HCEC 1CT (cell line): ENCODE data around the gene LCN1.
"Not testable (repeated sequence)": the region's sequence is repeated elsewhere in the genome, so short reads cannot be mapped to it uniquely, and the experiment has no call there.

Source experiments
- DNase-seq: peaks from one replicate; pipeline ENCODE4 v3.0.0-alpha.2; 2017

The LCN1 gene

DNA sequence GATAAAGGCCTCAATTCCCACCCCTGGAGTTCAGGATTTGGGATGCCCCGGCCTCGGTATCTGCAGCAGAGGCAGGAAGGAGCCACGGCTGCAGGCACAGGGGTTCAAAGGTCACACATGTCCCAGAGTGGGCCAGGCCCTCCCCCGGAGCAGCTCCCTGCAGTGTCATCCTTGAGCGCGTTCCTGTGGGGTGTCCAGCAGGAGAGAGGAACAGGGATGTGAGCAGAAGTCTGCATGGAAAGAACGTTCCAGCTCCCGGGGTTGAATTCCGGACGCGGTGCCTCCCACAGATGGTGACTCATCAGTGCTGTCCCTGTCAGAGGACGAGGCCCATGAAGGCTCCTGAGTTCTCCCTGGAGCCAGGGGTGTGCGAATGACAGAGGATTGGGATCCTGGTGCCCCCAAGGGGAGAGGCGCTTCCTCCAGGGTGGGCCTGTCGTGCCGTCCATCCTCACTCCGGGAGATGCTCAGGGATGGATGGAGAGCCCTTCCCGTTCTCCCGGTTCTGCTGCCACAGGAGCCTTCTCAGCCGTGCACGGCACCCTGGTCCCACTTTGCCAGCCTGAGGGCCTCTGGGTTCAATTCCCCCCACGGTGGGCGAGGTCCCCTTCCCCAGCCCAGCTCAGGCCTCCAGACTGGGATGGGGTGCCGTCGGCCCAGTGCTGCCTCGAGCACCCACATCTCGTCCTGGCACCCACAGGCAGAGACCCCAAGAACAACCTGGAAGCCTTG, 3.1 kb downstream of the LCN1 start:
- DNase-seq: no peak

DNA sequence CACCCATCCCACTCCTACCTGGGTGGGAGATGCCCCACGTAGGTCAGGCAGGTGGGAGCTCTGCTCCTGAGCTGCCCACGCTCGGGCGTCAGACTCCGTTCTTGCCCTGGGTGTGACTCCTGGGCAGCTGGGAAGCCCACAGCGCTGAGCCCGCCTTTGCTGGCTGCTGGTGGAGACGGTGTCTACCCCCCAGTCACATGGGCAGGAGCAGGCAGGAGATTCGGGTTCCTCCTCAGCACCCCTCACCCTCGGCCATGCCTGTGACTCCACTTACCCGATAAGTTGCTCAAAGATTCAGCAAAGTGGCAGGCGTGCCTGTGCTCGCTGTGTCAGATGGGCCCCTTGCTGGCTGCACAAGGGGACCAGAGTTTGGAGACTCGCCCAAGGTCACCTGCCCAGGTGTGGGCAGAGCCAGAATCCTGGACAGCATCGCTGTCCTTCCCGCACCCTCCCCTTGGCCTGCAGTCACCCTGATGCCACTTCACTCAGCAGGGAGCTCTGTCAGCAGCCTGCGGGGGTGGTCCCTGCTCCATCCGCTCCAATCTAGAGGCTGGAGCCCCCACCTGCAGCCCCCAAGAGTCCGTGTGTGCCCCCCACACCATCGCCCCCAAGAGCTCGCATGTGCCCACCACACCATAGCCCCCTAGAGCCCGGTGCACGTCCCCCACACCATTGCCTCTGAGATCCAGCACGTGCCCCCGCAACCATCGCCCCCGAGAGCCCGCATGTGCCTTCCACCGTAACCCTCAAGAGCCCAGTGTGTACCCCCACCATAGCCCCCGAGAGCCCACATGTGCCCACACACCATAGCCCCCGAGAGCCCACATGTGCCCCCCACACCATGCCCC, 4.2 kb downstream of the LCN1 start:
- no peak for DNase-seq

DNA sequence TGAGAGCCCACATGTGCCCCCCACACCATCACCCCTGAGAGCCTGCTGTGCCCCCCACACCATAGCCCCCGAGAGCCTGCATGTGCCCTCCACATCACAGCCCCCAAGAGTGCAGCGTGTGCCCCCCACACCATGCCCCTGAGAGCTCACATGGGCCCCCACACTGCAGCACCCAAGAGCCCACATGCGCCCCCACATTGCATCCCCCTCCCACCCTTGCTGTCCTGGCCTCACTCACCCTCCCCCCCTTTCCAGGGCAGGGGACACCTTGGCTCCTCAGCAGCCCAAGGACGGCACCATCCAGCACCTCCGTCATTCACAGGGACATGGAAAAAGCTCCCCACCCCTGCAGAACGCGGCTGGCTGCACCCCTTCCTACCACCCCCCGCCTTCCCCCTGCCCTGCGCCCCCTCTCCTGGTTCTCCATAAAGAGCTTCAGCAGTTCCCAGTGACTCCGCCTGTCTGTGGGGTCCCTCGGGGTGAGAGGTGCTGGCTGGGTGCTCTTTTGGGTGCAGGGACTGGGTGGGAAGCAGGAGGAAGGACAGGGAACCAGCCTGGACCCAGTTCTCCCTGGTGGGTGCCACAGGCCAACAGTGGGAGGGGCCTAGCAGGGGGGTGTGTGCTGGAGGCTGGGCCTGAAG, 5.0 kb downstream of the LCN1 start:
- no peak for DNase-seq

DNA sequence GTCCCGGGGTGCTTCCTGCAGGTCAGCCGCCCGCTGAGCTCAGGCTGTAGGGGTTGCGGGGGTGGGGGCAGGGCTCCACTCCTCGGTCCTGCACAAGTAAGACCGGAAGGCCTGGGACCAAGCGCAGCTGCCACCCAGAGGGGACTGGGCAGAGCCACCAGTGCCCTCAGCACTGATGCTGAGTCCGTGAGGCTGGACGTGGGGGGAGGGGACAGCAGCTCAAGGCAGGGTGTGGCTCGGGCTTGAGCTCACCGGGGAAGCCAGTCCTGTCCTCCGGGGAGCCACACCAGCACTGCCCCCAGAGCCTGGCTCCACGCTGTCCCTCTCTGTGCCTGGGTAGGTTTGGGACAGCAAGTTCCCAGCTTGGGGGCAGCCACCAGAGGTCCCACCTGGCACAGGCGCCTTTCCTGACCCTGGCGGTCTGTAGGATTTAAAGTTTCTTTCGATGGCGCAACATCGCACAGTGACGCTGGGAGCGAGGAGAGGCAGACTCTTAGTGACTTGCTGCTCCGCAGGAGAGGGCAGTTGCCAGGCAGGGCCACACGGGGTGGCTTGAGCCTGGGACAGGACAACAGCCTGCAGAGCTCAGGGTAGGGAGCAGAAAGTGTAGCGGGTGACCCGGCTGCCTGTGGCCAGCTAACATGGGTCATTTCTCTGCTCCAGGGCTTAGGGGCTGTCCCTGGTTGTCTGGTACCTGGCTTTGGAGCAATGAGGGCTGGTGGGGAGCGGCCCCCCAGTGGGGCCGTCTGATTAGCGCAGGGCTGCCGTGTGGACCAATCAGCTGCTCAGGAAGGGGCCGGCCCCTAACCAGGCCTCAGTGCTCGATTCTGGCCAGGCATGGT, 5.7 kb downstream of the LCN1 start:
- DNase-seq: no peak

DNA sequence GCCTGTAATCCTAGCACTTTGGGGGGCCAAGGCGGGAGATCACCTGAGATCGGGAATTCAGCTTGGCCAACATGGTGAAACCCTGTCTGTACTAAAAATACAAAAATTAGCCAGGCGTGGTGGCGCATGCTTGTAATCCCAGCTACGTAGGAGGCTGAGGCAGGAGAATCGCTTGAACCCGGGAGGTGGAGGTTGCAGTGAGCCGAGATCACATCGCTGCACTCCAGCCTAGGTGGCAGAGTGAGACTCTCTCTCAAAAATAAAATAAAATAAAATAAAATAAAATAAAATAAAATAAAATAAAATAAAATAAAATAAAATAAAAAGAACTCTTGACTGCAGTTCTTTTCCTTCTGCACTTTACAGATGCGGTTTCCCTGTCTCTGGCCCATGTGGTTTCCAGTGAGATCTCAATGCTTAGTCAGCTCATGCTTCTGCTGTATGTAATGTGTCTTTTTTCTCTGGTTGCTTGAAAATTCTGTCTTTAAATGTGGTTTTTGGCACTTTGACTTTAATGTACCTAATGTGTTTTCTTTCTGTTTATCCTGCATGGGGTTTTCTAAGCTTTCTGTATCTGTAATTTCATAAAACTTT, 7.7 kb downstream of the LCN1 start:
- DNase-seq: not testable (repeated sequence)

DNA sequence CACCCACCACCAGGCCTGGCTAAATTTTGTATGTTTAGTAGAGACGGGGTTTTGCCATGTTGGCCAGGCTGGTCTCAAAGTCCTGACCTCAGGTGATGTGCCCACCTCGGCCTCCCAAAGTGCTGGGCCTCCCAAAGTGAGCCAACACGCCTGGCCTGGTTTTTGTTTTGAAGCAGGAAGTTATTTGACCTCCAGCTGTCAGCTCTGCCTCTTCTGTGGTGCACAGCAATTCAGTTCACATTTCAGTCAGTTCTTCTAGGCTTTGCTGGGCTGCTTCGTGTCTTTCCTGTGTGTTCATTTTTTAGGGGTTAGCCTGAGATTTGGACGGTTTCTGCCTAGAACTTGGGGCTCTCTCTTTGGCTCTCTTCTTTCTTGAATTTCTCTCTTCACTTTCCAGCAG, 8.9 kb downstream of the LCN1 start:
- DNase-seq: no peak

DNA sequence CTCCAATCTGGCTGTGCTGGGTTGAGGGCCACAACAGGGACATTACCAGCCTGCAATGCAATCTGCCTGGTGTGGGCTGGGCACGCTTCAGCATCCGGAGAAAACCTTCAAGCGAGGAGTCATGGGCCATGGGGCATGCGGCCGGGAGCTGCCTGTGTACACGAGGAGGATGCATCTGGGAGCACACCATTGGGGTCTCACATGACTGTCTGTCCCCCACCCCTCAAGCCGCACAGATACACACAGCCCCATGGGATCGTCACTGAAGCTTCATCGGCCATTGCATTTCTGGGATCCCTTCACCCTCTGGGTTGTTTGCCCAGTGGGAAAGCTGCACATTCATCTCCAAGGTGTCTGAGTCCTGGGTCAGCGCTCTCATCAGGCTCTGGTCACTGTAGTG, 9.9 kb downstream of the LCN1 start:
- DNase-seq: no peak

DNA sequence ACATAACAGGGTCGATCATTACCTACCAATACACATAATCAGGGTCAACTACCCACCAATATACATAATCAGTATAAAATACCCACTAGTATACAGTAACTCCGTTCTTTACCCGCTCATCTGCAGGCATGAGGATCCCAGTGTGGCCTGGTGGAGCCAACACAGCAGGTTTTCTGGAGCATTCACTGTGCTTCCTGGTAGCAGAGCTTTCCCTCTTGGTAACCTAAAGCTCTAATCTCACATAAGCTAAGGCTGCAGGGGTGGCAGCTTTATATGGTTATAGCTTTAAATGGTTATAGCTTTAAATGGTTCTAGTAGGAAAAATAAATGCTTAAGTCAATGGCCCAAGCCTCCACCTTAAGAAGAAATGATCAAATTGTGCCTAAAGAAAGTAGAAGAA, 11.9 kb downstream of the LCN1 start:
- DNase-seq: no peak

DNA sequence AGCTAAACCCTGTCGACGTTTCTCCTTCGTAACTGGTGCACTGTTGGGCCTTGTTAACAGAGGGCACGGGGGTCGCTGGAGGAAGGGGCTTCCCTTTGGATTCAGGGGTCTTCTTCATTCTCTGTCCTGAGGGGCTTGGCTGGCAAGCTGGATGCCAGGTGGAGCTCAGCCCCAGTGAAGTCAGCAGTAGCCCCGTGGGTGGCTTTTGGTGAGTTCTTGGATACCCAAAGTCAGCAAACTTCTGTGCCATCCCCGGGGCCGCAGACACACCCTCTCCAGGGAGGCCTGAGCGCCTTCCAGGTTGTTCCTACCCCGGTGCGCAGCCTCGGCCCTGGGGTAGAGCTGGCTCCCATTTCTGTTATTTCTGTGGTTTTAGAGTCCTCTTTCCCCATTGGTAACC, 12.4 kb downstream of the LCN1 start:
- no peak for DNase-seq

DNA sequence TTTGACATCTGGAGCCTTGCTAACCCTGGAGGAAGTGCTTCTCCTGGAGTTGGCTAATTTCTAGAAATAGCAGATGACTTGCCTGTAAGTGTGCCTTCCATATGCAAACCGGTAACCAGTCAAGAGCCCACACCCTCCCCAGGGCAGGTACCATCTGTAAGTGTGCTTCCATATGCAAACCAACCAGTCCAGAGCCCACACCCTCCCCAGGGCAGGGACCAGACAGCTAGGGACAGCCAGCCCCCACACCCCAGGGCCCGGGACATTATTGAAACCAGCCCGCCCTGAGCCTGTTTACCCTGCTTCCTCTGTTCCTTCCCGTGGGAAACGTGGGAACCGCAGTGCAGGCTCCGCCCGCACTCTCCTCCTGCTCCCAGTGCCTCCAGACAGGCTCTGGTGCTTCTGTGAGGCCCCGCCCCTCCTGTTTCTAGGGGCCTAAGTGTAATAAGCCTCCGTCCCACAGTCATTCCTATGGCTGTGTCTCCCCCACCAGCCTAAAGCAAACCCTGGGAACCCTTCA, 13.0 kb downstream of the LCN1 start:
- not testable (repeated sequence) for DNase-seq

DNA sequence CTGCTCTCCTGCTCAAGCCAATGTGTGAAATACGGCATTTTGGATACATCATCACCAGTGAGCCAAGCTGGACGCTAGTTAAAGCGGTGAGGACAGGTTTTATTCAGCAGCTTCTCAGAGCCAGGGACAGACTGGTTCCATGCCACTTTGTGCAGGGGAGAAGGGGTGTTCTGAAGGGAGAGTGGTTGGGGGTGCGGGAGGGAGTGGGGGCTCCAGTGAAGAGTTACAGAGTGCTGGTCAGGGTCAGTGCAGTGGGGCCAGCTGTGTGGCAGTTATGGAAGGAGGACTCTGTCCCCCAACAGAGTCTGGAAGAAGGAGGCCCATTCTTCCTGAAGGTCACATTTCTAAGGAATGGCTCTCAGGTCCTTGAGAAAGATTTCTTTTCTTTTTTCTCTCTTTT, 13.6 kb downstream of the LCN1 start:
- not testable (repeated sequence) for DNase-seq

DNA sequence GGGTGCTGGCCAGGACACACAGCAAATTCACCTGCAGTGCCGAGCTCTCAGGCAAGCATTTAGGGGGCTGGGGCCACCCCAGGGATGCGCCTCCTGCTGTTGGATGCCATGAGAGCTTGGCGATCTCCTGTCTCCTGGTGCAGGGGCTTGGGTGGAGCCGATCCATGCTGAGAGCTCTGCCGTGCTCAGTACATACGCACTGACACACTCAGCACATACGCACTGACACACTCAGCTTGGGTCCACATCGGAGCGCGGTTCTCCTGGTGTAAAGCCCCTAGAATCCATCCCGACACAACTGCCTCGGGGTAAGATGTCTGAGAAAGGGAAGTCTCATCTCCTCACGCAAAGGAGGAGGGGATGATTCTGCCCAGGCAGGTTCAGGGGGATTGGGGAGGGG, 14.4 kb downstream of the LCN1 start:
- DNase-seq: not testable (repeated sequence)

DNA sequence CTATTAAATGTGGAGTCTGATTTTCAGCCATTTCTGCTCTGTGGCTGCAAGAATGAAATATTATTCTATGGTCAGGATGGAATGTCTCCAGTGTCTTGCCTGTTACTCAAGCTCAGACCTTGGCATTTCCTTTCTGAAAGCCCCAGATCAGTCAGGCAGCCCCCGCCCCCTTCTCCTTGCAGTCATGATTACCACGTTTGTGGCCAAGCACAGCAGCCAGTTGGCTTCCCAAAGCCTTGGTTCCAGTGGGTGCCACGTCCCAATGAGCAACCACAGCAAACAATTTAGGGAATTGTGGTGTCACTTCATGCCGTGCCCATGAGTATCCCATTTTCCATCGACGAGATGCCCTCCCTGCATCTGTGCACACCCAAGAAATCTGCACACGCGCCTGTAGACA, 15.0 kb downstream of the LCN1 start:
- DNase-seq: no peak

DNA sequence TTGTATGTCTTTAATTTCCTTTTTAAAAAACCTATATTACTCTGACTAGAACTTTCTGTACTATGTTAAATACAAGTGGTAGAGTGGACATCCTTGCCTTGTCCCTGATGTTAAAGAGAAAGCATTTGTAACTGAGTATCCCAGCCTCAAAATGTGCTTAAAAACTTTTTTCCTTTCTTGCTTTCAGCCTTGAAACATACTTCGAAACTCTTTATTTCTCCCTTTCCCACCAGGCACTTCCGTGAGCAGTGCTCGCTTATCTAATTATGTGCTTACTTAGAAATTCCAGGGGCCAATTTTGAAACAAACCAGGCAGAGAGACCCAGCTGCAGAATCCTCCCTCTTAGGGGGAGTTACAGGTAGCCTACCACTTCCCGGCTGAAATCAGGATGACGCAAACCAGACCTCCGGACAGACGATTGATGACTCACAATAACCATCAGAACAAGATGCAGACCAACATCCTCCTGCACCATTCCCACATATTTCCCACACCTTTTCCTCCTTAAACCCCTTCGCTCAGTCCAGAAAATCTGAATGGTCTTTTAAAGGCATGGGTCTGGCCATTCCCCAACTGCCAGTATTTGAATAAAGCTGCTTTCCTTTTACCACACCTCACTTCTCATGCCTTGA, 22.1 kb downstream of the LCN1 start:
- not testable (repeated sequence) for DNase-seq

DNA sequence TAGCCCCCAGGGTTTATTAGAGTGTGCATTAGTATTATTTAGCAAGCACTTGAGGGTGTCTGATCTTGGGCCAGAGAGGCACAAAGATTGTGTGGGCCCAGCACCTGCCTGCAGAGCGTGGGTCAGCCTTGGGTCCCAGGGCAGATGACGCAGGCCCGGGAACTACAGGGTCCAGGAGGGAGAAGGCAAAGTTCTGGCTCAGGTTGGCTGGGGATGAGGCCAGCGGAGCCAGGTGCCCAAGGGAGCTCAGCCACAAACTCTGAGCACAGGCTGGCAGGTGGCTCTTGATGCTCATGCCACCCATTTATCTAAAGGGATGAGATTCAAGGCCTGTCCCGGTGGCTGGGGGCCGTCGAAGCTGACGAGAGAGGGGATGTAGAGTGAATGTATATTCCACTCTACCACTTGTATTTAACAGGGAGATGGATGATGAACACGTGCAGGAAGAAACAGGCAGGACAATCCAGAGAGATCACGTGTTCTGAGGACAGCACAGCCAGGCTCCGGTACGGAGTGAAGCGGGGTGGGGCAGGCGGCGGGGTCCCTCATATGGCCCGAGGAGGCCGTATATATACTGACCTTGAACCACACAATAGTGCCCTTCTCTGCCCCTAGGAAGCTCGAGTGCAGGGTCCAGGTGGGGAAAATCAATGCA, 23.9 kb downstream of the LCN1 start:
- DNase-seq: no peak

DNA sequence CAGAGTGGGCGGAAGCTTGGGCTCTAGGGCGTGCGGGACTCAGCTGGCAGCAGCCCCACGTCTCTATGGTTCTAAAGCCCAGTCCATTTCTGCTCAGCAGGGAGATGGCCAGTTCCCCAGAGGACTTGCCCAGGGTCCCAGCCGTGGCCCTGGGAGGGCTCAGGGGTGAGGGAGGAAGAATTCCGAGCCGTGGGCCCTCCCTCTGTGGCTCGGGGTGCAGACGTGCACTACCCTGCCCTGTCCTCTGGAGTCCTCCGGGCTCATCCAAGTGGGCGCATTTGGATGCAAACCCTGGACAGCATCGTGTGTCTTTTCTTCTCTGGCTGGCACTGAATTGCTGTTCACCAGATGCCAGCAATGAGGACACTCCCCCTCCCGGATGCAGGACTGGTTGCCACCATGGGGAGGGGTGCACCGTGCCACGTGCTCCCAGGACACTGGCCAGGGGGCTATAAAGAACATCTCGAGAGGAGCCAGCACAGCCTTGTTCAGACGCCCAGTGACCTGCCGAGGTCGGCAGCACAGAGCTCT, 24.5 kb downstream of the LCN1 start, which contains the start of gene OBP2A:
Gene OBP2A, plus strand, starts transcription at position 481 of the 531 bp plus-strand sequence. CDS start 55 bp downstream, outside the sequence.
- not testable (repeated sequence) for DNase-seq

DNA sequence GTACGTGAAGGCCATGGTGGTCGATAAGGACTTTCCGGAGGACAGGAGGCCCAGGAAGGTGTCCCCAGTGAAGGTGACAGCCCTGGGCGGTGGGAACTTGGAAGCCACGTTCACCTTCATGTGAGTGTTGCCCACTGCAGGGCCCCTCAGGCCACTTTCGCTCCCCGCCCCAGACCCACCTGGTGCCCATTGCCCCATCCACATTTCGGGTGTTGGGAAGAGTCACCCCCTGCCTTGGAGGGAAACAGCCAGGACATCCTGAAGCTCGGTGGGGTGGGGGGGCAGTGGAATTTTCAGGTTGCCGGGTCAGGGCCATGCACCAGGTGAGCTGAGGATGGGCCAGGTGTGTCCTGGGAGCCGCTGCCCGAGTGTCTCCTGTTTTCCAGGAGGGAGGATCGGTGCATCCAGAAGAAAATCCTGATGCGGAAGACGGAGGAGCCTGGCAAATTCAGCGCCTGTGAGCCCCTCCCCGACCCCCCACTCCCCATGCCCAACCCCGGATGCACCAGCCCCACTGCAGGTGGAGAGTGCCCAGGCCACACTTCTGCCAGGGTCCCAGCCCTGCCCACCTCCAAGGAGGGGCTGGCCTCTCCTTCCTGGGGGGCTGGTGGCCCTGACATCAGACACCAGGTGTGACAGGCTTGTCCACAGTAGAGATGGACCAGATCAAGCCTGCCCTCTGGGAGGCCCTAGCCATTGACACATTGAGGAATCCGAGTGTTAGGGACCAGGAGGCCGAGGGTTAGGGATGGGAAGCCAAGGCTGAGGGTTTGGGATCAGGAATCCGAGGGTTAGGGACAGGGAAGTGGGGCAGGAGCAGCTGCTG, 25.8 kb downstream of the LCN1 start:
- DNase-seq: not testable (repeated sequence)

DNA sequence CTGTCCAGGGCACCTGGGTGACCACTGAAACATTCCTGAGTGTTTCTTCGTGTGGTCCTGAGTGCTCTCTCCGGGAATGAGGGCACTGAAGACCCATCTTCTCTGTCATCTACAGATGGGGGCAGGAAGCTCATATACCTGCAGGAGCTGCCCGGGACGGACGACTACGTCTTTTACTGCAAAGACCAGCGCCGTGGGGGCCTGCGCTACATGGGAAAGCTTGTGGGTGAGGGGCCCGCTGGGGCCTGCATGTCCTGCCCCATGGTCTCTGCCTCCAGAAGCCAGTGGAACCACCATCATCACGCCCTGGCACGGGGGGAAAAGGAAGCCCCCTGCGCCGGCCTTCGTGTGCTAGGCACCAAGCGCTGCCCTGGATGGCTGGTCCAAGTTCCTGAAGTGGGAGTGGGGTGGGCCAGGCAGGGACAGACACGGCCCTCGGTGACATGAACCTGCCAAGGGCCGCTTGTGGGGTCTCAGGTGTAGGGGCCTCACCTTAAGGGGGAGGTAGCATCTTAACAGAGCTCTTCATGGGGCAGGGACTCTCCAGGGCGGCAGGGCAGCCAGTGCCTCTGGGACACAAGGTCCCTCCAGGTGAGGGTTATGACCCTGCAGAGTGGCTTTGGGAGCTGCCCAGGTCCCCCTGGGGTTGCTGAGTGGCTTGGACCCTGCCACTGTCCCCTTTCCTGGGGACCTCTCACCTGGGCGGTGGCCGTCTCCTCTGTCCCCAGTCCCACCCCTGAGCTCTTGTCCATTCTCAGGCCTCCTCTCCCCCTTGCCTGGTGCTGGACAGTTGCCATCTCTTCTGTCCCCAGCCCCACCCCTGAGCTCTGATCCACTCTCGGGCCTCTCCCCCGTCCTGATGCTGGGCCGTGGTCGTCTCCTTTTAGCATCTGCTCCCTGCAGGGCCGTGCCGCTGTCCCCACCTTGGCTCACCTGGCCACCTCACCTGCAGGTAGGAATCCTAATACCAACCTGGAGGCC, 26.8 kb downstream of the LCN1 start:
- no peak for DNase-seq
